Daoy (cell line): ENCODE data around the gene PLEKHG4B. TPM values are rescaled to one million over a fixed set of nuclear protein-coding genes. Genes with fewer than 3 reads are reported as not detected.

Experiments
- DNase-seq: peaks from one replicate; pipeline ENCODE4 v3.0.0-alpha.2; 2015; ENCODE audit warnings: low read depth
- total RNA-seq: library from RNA; depleted of rRNA; stranded (reverse); fragments of >200 nt; shearing (Covaris generic); gene quantifications from 2 replicates; pipeline ENCODE4 v1.2.3, GENCODE V29; 2014

The PLEKHG4B gene
- total RNA-seq, 1 experiment from 2014 or later, result 13.5 TPM

- no peak for DNase-seq
These were observed 37.2 kb downstream of the PLEKHG4B start for GRCh38 chr5:129148-129547.

GRCh38 chr5:129820-130219 is 37.9 kb downstream of the PLEKHG4B start:
- DNase-seq, result peak; percentile 23

GRCh38 chr5:130601-131131 is 38.7 kb downstream of the PLEKHG4B start:
- DNase-seq, result no peak

- no peak for DNase-seq
These were observed 44.9 kb downstream of the PLEKHG4B start for GRCh38 chr5:136901-137300.

- no peak for DNase-seq
These were observed 45.8 kb downstream of the PLEKHG4B start for GRCh38 chr5:137741-138140.

GRCh38 chr5:138936-139335 is 47.0 kb downstream of the PLEKHG4B start:
- no peak for DNase-seq

- DNase-seq, result no peak
These were observed 47.8 kb downstream of the PLEKHG4B start for GRCh38 chr5:139579-140442.

GRCh38 chr5:140443-140829 is 48.5 kb downstream of the PLEKHG4B start:
- no peak for DNase-seq

- no peak for DNase-seq
These were observed 49.2 kb downstream of the PLEKHG4B start for GRCh38 chr5:141211-141610.

GRCh38 chr5:141761-142160 is 49.8 kb downstream of the PLEKHG4B start:
- no peak for DNase-seq

GRCh38 chr5:142246-142810 is 50.4 kb downstream of the PLEKHG4B start:
- no peak for DNase-seq

GRCh38 chr5:143041-143440 is 51.1 kb downstream of the PLEKHG4B start:
- no peak for DNase-seq

- no peak for DNase-seq
These were observed 53.0 kb downstream of the PLEKHG4B start for GRCh38 chr5:144941-145340.

GRCh38 chr5:145585-146323 is 53.8 kb downstream of the PLEKHG4B start:
- DNase-seq, result no peak

GRCh38 chr5:147751-148150 is 55.8 kb downstream of the PLEKHG4B start:
- no peak for DNase-seq

- peak; percentile 59 for DNase-seq
These were observed 57.9 kb downstream of the PLEKHG4B start for GRCh38 chr5:149745-150485.

GRCh38 chr5:150746-151145 is 58.8 kb downstream of the PLEKHG4B start:
- no peak for DNase-seq

- no peak for DNase-seq
These were observed 60.1 kb downstream of the PLEKHG4B start for GRCh38 chr5:152077-152476.

GRCh38 chr5:153256-153655 is 61.3 kb downstream of the PLEKHG4B start:
- peak; percentile 76 for DNase-seq

- no peak for DNase-seq
These were observed 62.3 kb downstream of the PLEKHG4B start for GRCh38 chr5:154236-154635.

- no peak for DNase-seq
These were observed 62.9 kb downstream of the PLEKHG4B start for GRCh38 chr5:154826-155225.
